ENCODE measurements around the gene RBP5.

Gene RBP5

GRCh38 chr12:7073946-7074345 is 54.7 kb downstream of the RBP5 start:
- no peak for DNase-seq (ENCODE audit: low read depth)

Measured in stimulated activated CD8-positive, alpha-beta memory T cell treated with anti-CD3 and anti-CD28 coated beads, Interleukin-15, amount 100 ng/mL, for 24 hours (primary cell).